Hindlimb muscle (tissue), 1 donor: Measurements from ENCODE around the gene C1orf122. TPM values are rescaled to one million over a fixed set of nuclear protein-coding genes. Genes with fewer than 3 reads are reported as not detected.

Source experiments
- DNase-seq: peaks from one replicate; pipeline ENCODE4 v3.0.0-alpha.2; 2013
- polyA plus RNA-seq: library from polyadenylated mRNA; unstranded; fragments of 120-200 nt; gene quantifications from one replicate; pipeline ENCODE4 v1.2.1, GENCODE V29; 2013; ENCODE audit not compliant: insufficient read length

Gene C1orf122
- polyA plus RNA-seq, 1 donor: 46.7 TPM

GRCh38 chr1:37802439-37802838 lies 5.2 kb upstream of the C1orf122 start:
- no peak for DNase-seq

GRCh38 chr1:37807220-37807554 lies 403 bp upstream of the C1orf122 start:
- DNase-seq: no peak

GRCh38 chr1:37808369-37809319 lies 1.1 kb downstream of the C1orf122 start:
- DNase-seq: peak; percentile 47

- DNase-seq: no peak
Observed at GRCh38 chr1:37809942-37810341, 2.4 kb downstream of the C1orf122 start.

- peak; percentile 65 for DNase-seq
Observed at GRCh38 chr1:37811027-37811655, 3.6 kb downstream of the C1orf122 start.

GRCh38 chr1:37813529-37814145 lies 6.0 kb downstream of the C1orf122 start:
- DNase-seq: no peak

GRCh38 chr1:37814252-37814651 lies 6.7 kb downstream of the C1orf122 start:
- DNase-seq: no peak

- no peak for DNase-seq
Observed at GRCh38 chr1:37817481-37817880, 9.9 kb downstream of the C1orf122 start.

- no peak for DNase-seq
Observed at GRCh38 chr1:37821481-37821880, 13.9 kb downstream of the C1orf122 start.

GRCh38 chr1:37822906-37823815 lies 15.6 kb downstream of the C1orf122 start:
- DNase-seq: no peak

- no peak for DNase-seq
Observed at GRCh38 chr1:37824001-37824400, 16.4 kb downstream of the C1orf122 start.

- no peak for DNase-seq
Observed at GRCh38 chr1:37825506-37825905, 17.9 kb downstream of the C1orf122 start.

GRCh38 chr1:37828410-37829074 lies 21.0 kb downstream of the C1orf122 start:
- DNase-seq: no peak

GRCh38 chr1:37831109-37831508 lies 23.5 kb downstream of the C1orf122 start:
- no peak for DNase-seq

GRCh38 chr1:37831809-37832208 lies 24.2 kb downstream of the C1orf122 start:
- DNase-seq: no peak

GRCh38 chr1:37836788-37837187 lies 29.2 kb downstream of the C1orf122 start:
- DNase-seq: no peak

GRCh38 chr1:37839676-37840075 lies 32.1 kb downstream of the C1orf122 start:
- no peak for DNase-seq

GRCh38 chr1:37840711-37841110 lies 33.1 kb downstream of the C1orf122 start:
- DNase-seq: no peak

GRCh38 chr1:37841652-37842051 lies 34.1 kb downstream of the C1orf122 start:
- no peak for DNase-seq

- no peak for DNase-seq
Observed at GRCh38 chr1:37844536-37844935, 36.9 kb downstream of the C1orf122 start.

GRCh38 chr1:37845049-37845646 lies 37.6 kb downstream of the C1orf122 start:
- DNase-seq: no peak
